Measurements from ENCODE around the gene EFHC2.

EFHC2 gene

GRCh38 chrX:44332437-44332836 lies 11.0 kb downstream of the EFHC2 start:
- Histone ChIP-seq H3K27me3 (ENCODE audit: control insufficient read depth in 1 of 2, insufficient read depth in 2 of 2, low read length in 2 of 2) (no peaks in the 10 kb centered on the region), H3K9me3 (ENCODE audit: control insufficient read depth in 1 of 2, low read length in 2 of 2) (no peaks in the 10 kb centered on the region), H3K27ac (ENCODE audit: low read depth, low read length) (no peak overlapping the region), H3K36me3 (ENCODE audit: control insufficient read depth in 1 of 2, insufficient read depth in 2 of 2, low read length in 2 of 2) (no peaks in the 10 kb centered on the region), H3K4me1 (ENCODE audit: control insufficient read depth in 1 of 2, insufficient read depth in 2 of 2, low read length in 2 of 2) (no peaks in the 10 kb centered on the region), H3K9ac (ENCODE audit: low read depth in 1 of 2, low read length in 2 of 2) (no peak overlapping the region), H3K4me3 (ENCODE audit: low read depth in 1 of 2, low read length in 2 of 2) (no peak overlapping the region)

- Histone ChIP-seq H3K4me1 (ENCODE audit: control insufficient read depth in 1 of 2, insufficient read depth in 2 of 2, low read length in 2 of 2) (no peaks in the 10 kb centered on the region), H3K27me3 (ENCODE audit: control insufficient read depth in 1 of 2, insufficient read depth in 2 of 2, low read length in 2 of 2) (no peaks in the 10 kb centered on the region), H3K27ac (ENCODE audit: low read depth, low read length) (no peak overlapping the region), H3K9ac (ENCODE audit: low read depth in 1 of 2, low read length in 2 of 2) (no peak overlapping the region), H3K4me3 (ENCODE audit: low read depth in 1 of 2, low read length in 2 of 2) (no peak overlapping the region), H3K9me3 (ENCODE audit: control insufficient read depth in 1 of 2, low read length in 2 of 2) (no peaks in the 10 kb centered on the region), H3K36me3 (ENCODE audit: control insufficient read depth in 1 of 2, insufficient read depth in 2 of 2, low read length in 2 of 2) (no peaks in the 10 kb centered on the region)
These were observed 13.2 kb downstream of the EFHC2 start for GRCh38 chrX:44330227-44330626.

- Histone ChIP-seq H3K27ac (ENCODE audit: low read depth, low read length) (no peak overlapping the region), H3K9me3 (ENCODE audit: control insufficient read depth in 1 of 2, low read length in 2 of 2) (no peaks in the 10 kb centered on the region), H3K36me3 (ENCODE audit: control insufficient read depth in 1 of 2, insufficient read depth in 2 of 2, low read length in 2 of 2) (no peaks in the 10 kb centered on the region), H3K4me3 (ENCODE audit: low read depth in 1 of 2, low read length in 2 of 2) (no peak overlapping the region), H3K9ac (ENCODE audit: low read depth in 1 of 2, low read length in 2 of 2) (no peak overlapping the region), H3K4me1 (ENCODE audit: control insufficient read depth in 1 of 2, insufficient read depth in 2 of 2, low read length in 2 of 2) (no peaks in the 10 kb centered on the region), H3K27me3 (ENCODE audit: control insufficient read depth in 1 of 2, insufficient read depth in 2 of 2, low read length in 2 of 2) (no peaks in the 10 kb centered on the region)
These were observed 23.9 kb downstream of the EFHC2 start for GRCh38 chrX:44319550-44319949.

GRCh38 chrX:44317181-44317580 lies 26.3 kb downstream of the EFHC2 start:
- Histone ChIP-seq H3K4me1 (ENCODE audit: control insufficient read depth in 1 of 2, insufficient read depth in 2 of 2, low read length in 2 of 2) (no peaks in the 10 kb centered on the region), H3K36me3 (ENCODE audit: control insufficient read depth in 1 of 2, insufficient read depth in 2 of 2, low read length in 2 of 2) (no peaks in the 10 kb centered on the region), H3K9ac (ENCODE audit: low read depth in 1 of 2, low read length in 2 of 2) (no peak overlapping the region), H3K9me3 (ENCODE audit: control insufficient read depth in 1 of 2, low read length in 2 of 2) (no peaks in the 10 kb centered on the region), H3K4me3 (ENCODE audit: low read depth in 1 of 2, low read length in 2 of 2) (no peak overlapping the region), H3K27me3 (ENCODE audit: control insufficient read depth in 1 of 2, insufficient read depth in 2 of 2, low read length in 2 of 2) (no peaks in the 10 kb centered on the region), H3K27ac (ENCODE audit: low read depth, low read length) (no peak overlapping the region)

- no peak overlapping the region for H3K4me3 ChIP-seq (ENCODE audit: low read depth in 1 of 2, low read length in 2 of 2)
- no peak overlapping the region for H3K27ac ChIP-seq (ENCODE audit: low read depth, low read length)
- H3K27me3 ChIP-seq (ENCODE audit: control insufficient read depth in 1 of 2, insufficient read depth in 2 of 2, low read length in 2 of 2) = no peaks in the 10 kb centered on the region
- H3K9me3 ChIP-seq (ENCODE audit: control insufficient read depth in 1 of 2, low read length in 2 of 2) = no peaks in the 10 kb centered on the region
- no peak overlapping the region for H3K9ac ChIP-seq (ENCODE audit: low read depth in 1 of 2, low read length in 2 of 2)
- no peaks in the 10 kb centered on the region for H3K36me3 ChIP-seq (ENCODE audit: control insufficient read depth in 1 of 2, insufficient read depth in 2 of 2, low read length in 2 of 2)
- H3K4me1 ChIP-seq (ENCODE audit: control insufficient read depth in 1 of 2, insufficient read depth in 2 of 2, low read length in 2 of 2) = no peaks in the 10 kb centered on the region
These were observed 28.7 kb downstream of the EFHC2 start for GRCh38 chrX:44314808-44315207.

- Histone ChIP-seq H3K9ac (ENCODE audit: low read depth in 1 of 2, low read length in 2 of 2) (no peak overlapping the region), H3K27ac (ENCODE audit: low read depth, low read length) (no peak overlapping the region), H3K27me3 (ENCODE audit: control insufficient read depth in 1 of 2, insufficient read depth in 2 of 2, low read length in 2 of 2) (no peaks in the 10 kb centered on the region), H3K9me3 (ENCODE audit: control insufficient read depth in 1 of 2, low read length in 2 of 2) (no peaks in the 10 kb centered on the region), H3K4me3 (ENCODE audit: low read depth in 1 of 2, low read length in 2 of 2) (no peak overlapping the region), H3K36me3 (ENCODE audit: control insufficient read depth in 1 of 2, insufficient read depth in 2 of 2, low read length in 2 of 2) (no peaks in the 10 kb centered on the region), H3K4me1 (ENCODE audit: control insufficient read depth in 1 of 2, insufficient read depth in 2 of 2, low read length in 2 of 2) (no peaks in the 10 kb centered on the region)
These were observed 29.2 kb downstream of the EFHC2 start for GRCh38 chrX:44314259-44314734.

- Histone ChIP-seq H3K36me3 (ENCODE audit: control insufficient read depth in 1 of 2, insufficient read depth in 2 of 2, low read length in 2 of 2) (no peaks in the 10 kb centered on the region), H3K9ac (ENCODE audit: low read depth in 1 of 2, low read length in 2 of 2) (no peak overlapping the region), H3K27me3 (ENCODE audit: control insufficient read depth in 1 of 2, insufficient read depth in 2 of 2, low read length in 2 of 2) (no peaks in the 10 kb centered on the region), H3K9me3 (ENCODE audit: control insufficient read depth in 1 of 2, low read length in 2 of 2) (no peaks in the 10 kb centered on the region), H3K4me3 (ENCODE audit: low read depth in 1 of 2, low read length in 2 of 2) (no peak overlapping the region), H3K4me1 (ENCODE audit: control insufficient read depth in 1 of 2, insufficient read depth in 2 of 2, low read length in 2 of 2) (no peaks in the 10 kb centered on the region), H3K27ac (ENCODE audit: low read depth, low read length) (no peak overlapping the region)
These were observed 31.1 kb downstream of the EFHC2 start for GRCh38 chrX:44312421-44312820.

- Histone ChIP-seq H3K9ac (ENCODE audit: low read depth in 1 of 2, low read length in 2 of 2) (no peak overlapping the region), H3K36me3 (ENCODE audit: control insufficient read depth in 1 of 2, insufficient read depth in 2 of 2, low read length in 2 of 2) (no peaks in the 10 kb centered on the region), H3K4me1 (ENCODE audit: control insufficient read depth in 1 of 2, insufficient read depth in 2 of 2, low read length in 2 of 2) (peaks cover 0 to 5% of the 10 kb centered on the region in 2 donors), H3K27me3 (ENCODE audit: control insufficient read depth in 1 of 2, insufficient read depth in 2 of 2, low read length in 2 of 2) (no peaks in the 10 kb centered on the region), H3K4me3 (ENCODE audit: low read depth in 1 of 2, low read length in 2 of 2) (no peak overlapping the region), H3K9me3 (ENCODE audit: control insufficient read depth in 1 of 2, low read length in 2 of 2) (no peaks in the 10 kb centered on the region), H3K27ac (ENCODE audit: low read depth, low read length) (no peak overlapping the region)
These were observed 33.2 kb downstream of the EFHC2 start for GRCh38 chrX:44310227-44310626.

- H3K36me3 ChIP-seq (ENCODE audit: control insufficient read depth in 1 of 2, insufficient read depth in 2 of 2, low read length in 2 of 2) = no peaks in the 10 kb centered on the region
- no peaks in the 10 kb centered on the region for H3K27me3 ChIP-seq (ENCODE audit: control insufficient read depth in 1 of 2, insufficient read depth in 2 of 2, low read length in 2 of 2)
- no peak overlapping the region for H3K9ac ChIP-seq (ENCODE audit: low read depth in 1 of 2, low read length in 2 of 2)
- no peak overlapping the region for H3K27ac ChIP-seq (ENCODE audit: low read depth, low read length)
- peaks cover 0 to 5% of the 10 kb centered on the region in 2 donors for H3K4me1 ChIP-seq (ENCODE audit: control insufficient read depth in 1 of 2, insufficient read depth in 2 of 2, low read length in 2 of 2)
- no peaks in the 10 kb centered on the region for H3K9me3 ChIP-seq (ENCODE audit: control insufficient read depth in 1 of 2, low read length in 2 of 2)
- H3K4me3 ChIP-seq (ENCODE audit: low read depth in 1 of 2, low read length in 2 of 2) = no peak overlapping the region
These were observed 34.6 kb downstream of the EFHC2 start for GRCh38 chrX:44308869-44309268.

- Histone ChIP-seq H3K4me1 (ENCODE audit: control insufficient read depth in 1 of 2, insufficient read depth in 2 of 2, low read length in 2 of 2) (peaks cover 0 to 5% of the 10 kb centered on the region in 2 donors), H3K9ac (ENCODE audit: low read depth in 1 of 2, low read length in 2 of 2) (no peak overlapping the region), H3K27ac (ENCODE audit: low read depth, low read length) (no peak overlapping the region), H3K36me3 (ENCODE audit: control insufficient read depth in 1 of 2, insufficient read depth in 2 of 2, low read length in 2 of 2) (no peaks in the 10 kb centered on the region), H3K27me3 (ENCODE audit: control insufficient read depth in 1 of 2, insufficient read depth in 2 of 2, low read length in 2 of 2) (no peaks in the 10 kb centered on the region), H3K9me3 (ENCODE audit: control insufficient read depth in 1 of 2, low read length in 2 of 2) (no peaks in the 10 kb centered on the region), H3K4me3 (ENCODE audit: low read depth in 1 of 2, low read length in 2 of 2) (no peak overlapping the region)
These were observed 37.1 kb downstream of the EFHC2 start for GRCh38 chrX:44306356-44306755.

- Histone ChIP-seq H3K4me3 (ENCODE audit: low read depth in 1 of 2, low read length in 2 of 2) (no peak overlapping the region), H3K9me3 (ENCODE audit: control insufficient read depth in 1 of 2, low read length in 2 of 2) (no peaks in the 10 kb centered on the region), H3K9ac (ENCODE audit: low read depth in 1 of 2, low read length in 2 of 2) (no peak overlapping the region), H3K36me3 (ENCODE audit: control insufficient read depth in 1 of 2, insufficient read depth in 2 of 2, low read length in 2 of 2) (no peaks in the 10 kb centered on the region), H3K27me3 (ENCODE audit: control insufficient read depth in 1 of 2, insufficient read depth in 2 of 2, low read length in 2 of 2) (no peaks in the 10 kb centered on the region), H3K27ac (ENCODE audit: low read depth, low read length) (no peak overlapping the region), H3K4me1 (ENCODE audit: control insufficient read depth in 1 of 2, insufficient read depth in 2 of 2, low read length in 2 of 2) (peaks cover 0 to 5% of the 10 kb centered on the region in 2 donors)
These were observed 37.6 kb downstream of the EFHC2 start for GRCh38 chrX:44305921-44306320.
